Stimulated activated CD4-positive, alpha-beta T cell treated with anti-CD3 and anti-CD28 coated beads, Interleukin-4, amount 100 ng/mL, for 48 hours (primary cell): ENCODE results near the gene BACH2.
"Not testable (repeated sequence)": the region's sequence is repeated elsewhere in the genome, so short reads cannot be mapped to it uniquely, and the experiment has no call there.

Source experiments
- DNase-seq, 2 donors: peaks; one replicate each; pipeline ENCODE4 v3.0.0-alpha.2; 2020; ENCODE audit warnings: low read depth in 2 of 2

BACH2 gene

GRCh38 chr6:90158936-90159335 lies 137.7 kb downstream of the BACH2 start:
- DNase-seq: no peak

- DNase-seq: no peak
Observed at GRCh38 chr6:90157441-90157840, 139.2 kb downstream of the BACH2 start.

- DNase-seq: no peak
Observed at GRCh38 chr6:90156861-90157260, 139.8 kb downstream of the BACH2 start.

GRCh38 chr6:90154755-90155470 lies 141.7 kb downstream of the BACH2 start:
- no peak for DNase-seq

GRCh38 chr6:90151576-90152422 lies 144.8 kb downstream of the BACH2 start:
- DNase-seq: no peak

GRCh38 chr6:90149280-90149679 lies 147.4 kb downstream of the BACH2 start:
- no peak for DNase-seq

GRCh38 chr6:90148867-90149266 lies 147.8 kb downstream of the BACH2 start:
- DNase-seq: no peak

- no peak for DNase-seq
Observed at GRCh38 chr6:90146921-90147649, 149.6 kb downstream of the BACH2 start.

GRCh38 chr6:90146024-90146423 lies 150.6 kb downstream of the BACH2 start:
- no peak for DNase-seq

GRCh38 chr6:90144928-90145555 lies 151.6 kb downstream of the BACH2 start:
- DNase-seq: no peak

- peak; percentile 22 to 56 for DNase-seq
Observed at GRCh38 chr6:90144396-90144795, 152.2 kb downstream of the BACH2 start.

- no peak for DNase-seq
Observed at GRCh38 chr6:90140683-90141082, 156.0 kb downstream of the BACH2 start.

GRCh38 chr6:90139272-90139817 lies 157.3 kb downstream of the BACH2 start:
- DNase-seq: no peak

- DNase-seq: no peak
Observed at GRCh38 chr6:90136837-90137568, 159.6 kb downstream of the BACH2 start.

- no peak for DNase-seq
Observed at GRCh38 chr6:90136176-90136575, 160.5 kb downstream of the BACH2 start.

- no peak for DNase-seq
Observed at GRCh38 chr6:90135667-90136066, 161.0 kb downstream of the BACH2 start.

- not testable (repeated sequence) for DNase-seq
Observed at GRCh38 chr6:90133664-90134063, 163.0 kb downstream of the BACH2 start.

- DNase-seq: no peak
Observed at GRCh38 chr6:90131614-90132423, 164.8 kb downstream of the BACH2 start.

GRCh38 chr6:90131125-90131524 lies 165.5 kb downstream of the BACH2 start:
- no peak for DNase-seq

GRCh38 chr6:90128687-90129086 lies 168.0 kb downstream of the BACH2 start:
- not testable (repeated sequence) for DNase-seq
